ENCODE results near the gene ROR1. TPM values are rescaled to one million over a fixed set of nuclear protein-coding genes. Genes with fewer than 3 reads are reported as not detected.
A peak's percentile ranks its signal among the peaks of the same experiment; 100 is the strongest.

The ROR1 gene
- total and polyA plus RNA-seq, 9 of the 15 experiments (the other 6 are each of a cell fraction or from before 2014, with no cell fraction given) = 0.02 TPM; not detected in 8

GRCh38 chr1:64171797-64172281 lies 398.0 kb downstream of the ROR1 start:
- Histone ChIP-seq H3K79me2 (ENCODE audit: control insufficient read depth, insufficient read depth, low read length) (no peaks in the 10 kb centered on the region), H3K36me3 (ENCODE audit: control insufficient read depth, insufficient read depth, low read length) (no peaks in the 10 kb centered on the region), H3K9ac (ENCODE audit: insufficient read depth in 1 of 2, low read depth in 2 of 2, low read length in 2 of 2) (no peak overlapping the region), H2AFZ (ENCODE audit: low read depth, low read length) (no peak overlapping the region), H3K4me1 (replicated peaks in 1 of 2; ENCODE audit: control insufficient read depth in 2 of 2, insufficient read depth in 2 of 2, low read length in 2 of 2) (no peaks in the 10 kb centered on the region), H3K27ac (ENCODE audit: extremely low read depth, low read depth, low read length) (no peak overlapping the region), H3K9me1 (ENCODE audit: control insufficient read depth, insufficient read depth, low read length) (no peaks in the 10 kb centered on the region), H3K9me3 (replicated peaks; ENCODE audit: control insufficient read depth, insufficient read depth, low read depth, low read length) (no peaks in the 10 kb centered on the region), H4K20me1 (replicated peaks; ENCODE audit: control insufficient read depth, insufficient read depth, low read length) (no peaks in the 10 kb centered on the region), H3K27me3 (ENCODE audit: control insufficient read depth in 2 of 2, insufficient read depth in 2 of 2, low read length in 2 of 2) (no peaks in the 10 kb centered on the region; a peak in 1 of 5 replicates), H3K4me2 (ENCODE audit: insufficient read depth, low read length) (no peak overlapping the region), H3K4me3 (no peak overlapping the region)
- BruUV-seq (replicated peaks) = no TSS peak
- ChIA-PET POLR2A (no interaction called here), CTCF (ENCODE audit: low intra/inter-chr PET ratio) (no interaction called here)
- intact Hi-C loops (cut with micrococcal nuclease) (no loop called here), in situ Hi-C loops (cut with MboI) (no loop called here)
- no peak for ATAC-seq
- TF ChIP-seq CREB1 (IDR thresholded peaks at IDR 0.05) (no peak), CREB1 (CRISPR knock-in tag; IDR thresholded peaks at IDR 0.05) (no peak), FOSL1 (tag; conservative IDR thresholded peaks at IDR 0.05) (peak; percentile 52), NFE2 (IDR thresholded peaks at IDR 0.05; ENCODE audit: low read depth) (0 out of 2 replicates have a peak, but pooled peaks have one; percentile 11), FOXA3 (CRISPR knock-in tag; conservative IDR thresholded peaks at IDR 0.05 in 1 of 2, IDR thresholded peaks at IDR 0.05 in 1 of 2) (no peak)
- DNase-seq (ENCODE audit: extremely low read depth in 1 of 4, low spot score in 3 of 4) = no peak
- WGBS (ENCODE audit: insufficient coverage, low coverage, missing lambda C conversion rate) = 2% methylated on average over 3 of the region's 3 CpGs
- FAIRE-seq = no peak

GRCh38 chr1:64172458-64172983 lies 398.7 kb downstream of the ROR1 start:
- ATAC-seq (no peak), DNase-seq (ENCODE audit: extremely low read depth in 1 of 4, low spot score in 3 of 4) (no peak), FAIRE-seq (no peak)
- Histone ChIP-seq H3K4me1 (replicated peaks in 1 of 2; ENCODE audit: control insufficient read depth in 2 of 2, insufficient read depth in 2 of 2, low read length in 2 of 2) (no peaks in the 10 kb centered on the region), H3K9me1 (ENCODE audit: control insufficient read depth, insufficient read depth, low read length) (no peaks in the 10 kb centered on the region), H3K27ac (ENCODE audit: extremely low read depth, low read depth, low read length) (no peak overlapping the region), H3K36me3 (ENCODE audit: control insufficient read depth, insufficient read depth, low read length) (no peaks in the 10 kb centered on the region), H2AFZ (ENCODE audit: low read depth, low read length) (no peak overlapping the region), H3K9ac (ENCODE audit: insufficient read depth in 1 of 2, low read depth in 2 of 2, low read length in 2 of 2) (no peak overlapping the region), H3K4me2 (ENCODE audit: insufficient read depth, low read length) (no peak overlapping the region), H3K27me3 (ENCODE audit: control insufficient read depth in 2 of 2, insufficient read depth in 2 of 2, low read length in 2 of 2) (no peaks in the 10 kb centered on the region; a peak in 1 of 5 replicates), H3K79me2 (ENCODE audit: control insufficient read depth, insufficient read depth, low read length) (no peaks in the 10 kb centered on the region), H3K4me3 (no peak overlapping the region), H4K20me1 (replicated peaks; ENCODE audit: control insufficient read depth, insufficient read depth, low read length) (no peaks in the 10 kb centered on the region), H3K9me3 (replicated peaks; ENCODE audit: control insufficient read depth, insufficient read depth, low read depth, low read length) (no peaks in the 10 kb centered on the region)
- TF ChIP-seq ZNF41 (CRISPR knock-in tag; conservative IDR thresholded peaks at IDR 0.05) (no peak), NCOA1 (IDR thresholded peaks at IDR 0.05; ENCODE audit: low read depth) (no peak), ZNF644 (tag; IDR thresholded peaks at IDR 0.05; ENCODE audit: low read depth) (no peak), PRMT5 (CRISPR knock-in tag; IDR thresholded peaks at IDR 0.05) (no peak), ZNF354B (CRISPR knock-in tag; IDR thresholded peaks at IDR 0.05) (no peak), CBX3 (IDR thresholded peaks at IDR 0.05; ENCODE audit: borderline replicate concordance in 1 of 2, low read length in 2 of 2) (no peak), SRF (CRISPR knock-in tag; IDR thresholded peaks at IDR 0.05) (no peak), ZFPM2 (CRISPR knock-in tag; IDR thresholded peaks at IDR 0.05) (no peak), ZNF239 (CRISPR knock-in tag; IDR thresholded peaks at IDR 0.05) (no peak), ATF1 (CRISPR knock-in tag; IDR thresholded peaks at IDR 0.05) (no peak), ATF1 (tag; IDR thresholded peaks at IDR 0.05) (no peak), MYBL2 (IDR thresholded peaks at IDR 0.05; ENCODE audit: low read depth) (no peak), MYBL2 (CRISPR knock-in tag; IDR thresholded peaks at IDR 0.05; ENCODE audit: borderline replicate concordance) (no peak)
- in situ Hi-C loops (cut with MboI) (no loop called here), intact Hi-C loops (cut with micrococcal nuclease) (no loop called here)
- ChIA-PET CTCF (ENCODE audit: low intra/inter-chr PET ratio) (no interaction called here), POLR2A (no interaction called here)
- WGBS (ENCODE audit: insufficient coverage, low coverage, missing lambda C conversion rate) = 2% methylated on average over 3 of the region's 3 CpGs
- BruUV-seq (replicated peaks) = no TSS peak
